ENCODE data around the gene AK5.

DNA sequence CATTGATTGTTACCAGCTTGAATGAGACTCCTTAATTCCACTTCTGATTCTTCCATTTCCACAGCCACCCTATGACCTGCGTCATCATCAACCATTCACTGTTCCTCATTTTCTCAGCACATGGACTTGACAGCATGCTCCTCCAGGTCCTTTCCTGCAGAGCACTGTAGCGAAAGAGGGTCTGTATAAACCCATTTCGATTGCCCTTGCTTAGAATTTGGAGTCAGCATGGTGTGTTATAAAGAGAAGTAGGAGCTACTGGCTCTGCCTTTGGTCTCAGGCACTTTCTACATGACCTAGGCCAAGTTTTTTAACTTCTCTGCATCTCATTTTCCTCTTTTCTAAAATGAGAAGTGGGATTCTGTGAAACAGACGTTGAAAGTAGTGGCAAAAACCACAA, 133.8 kb downstream of the AK5 start:
- TF ChIP-seq, protein P1, sequence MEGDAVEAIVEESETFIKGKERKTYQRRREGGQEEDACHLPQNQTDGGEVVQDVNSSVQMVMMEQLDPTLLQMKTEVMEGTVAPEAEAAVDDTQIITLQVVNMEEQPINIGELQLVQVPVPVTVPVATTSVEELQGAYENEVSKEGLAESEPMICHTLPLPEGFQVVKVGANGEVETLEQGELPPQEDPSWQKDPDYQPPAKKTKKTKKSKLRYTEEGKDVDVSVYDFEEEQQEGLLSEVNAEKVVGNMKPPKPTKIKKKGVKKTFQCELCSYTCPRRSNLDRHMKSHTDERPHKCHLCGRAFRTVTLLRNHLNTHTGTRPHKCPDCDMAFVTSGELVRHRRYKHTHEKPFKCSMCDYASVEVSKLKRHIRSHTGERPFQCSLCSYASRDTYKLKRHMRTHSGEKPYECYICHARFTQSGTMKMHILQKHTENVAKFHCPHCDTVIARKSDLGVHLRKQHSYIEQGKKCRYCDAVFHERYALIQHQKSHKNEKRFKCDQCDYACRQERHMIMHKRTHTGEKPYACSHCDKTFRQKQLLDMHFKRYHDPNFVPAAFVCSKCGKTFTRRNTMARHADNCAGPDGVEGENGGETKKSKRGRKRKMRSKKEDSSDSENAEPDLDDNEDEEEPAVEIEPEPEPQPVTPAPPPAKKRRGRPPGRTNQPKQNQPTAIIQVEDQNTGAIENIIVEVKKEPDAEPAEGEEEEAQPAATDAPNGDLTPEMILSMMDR (IDR thresholded peaks at IDR 0.05; ENCODE audit: low read length) = no peak
- no peak for TF ChIP-seq EZH2phosphoT487 (IDR thresholded peaks at IDR 0.05; ENCODE audit: low read length)
- no peak for TF ChIP-seq EZH2 (optimal IDR thresholded peaks at IDR 0.05; ENCODE audit: low read depth, low read length)

Measured in MM.1S (cell line).